ENCODE measurements around the gene TAF1C. TPM values are rescaled to one million over a fixed set of nuclear protein-coding genes. Genes with fewer than 3 reads are reported as not detected.

The TAF1C gene
- total RNA-seq, 4 donors from 2014 or later, result 29.4 to 64.2 (median 56.3) TPM

DNA sequence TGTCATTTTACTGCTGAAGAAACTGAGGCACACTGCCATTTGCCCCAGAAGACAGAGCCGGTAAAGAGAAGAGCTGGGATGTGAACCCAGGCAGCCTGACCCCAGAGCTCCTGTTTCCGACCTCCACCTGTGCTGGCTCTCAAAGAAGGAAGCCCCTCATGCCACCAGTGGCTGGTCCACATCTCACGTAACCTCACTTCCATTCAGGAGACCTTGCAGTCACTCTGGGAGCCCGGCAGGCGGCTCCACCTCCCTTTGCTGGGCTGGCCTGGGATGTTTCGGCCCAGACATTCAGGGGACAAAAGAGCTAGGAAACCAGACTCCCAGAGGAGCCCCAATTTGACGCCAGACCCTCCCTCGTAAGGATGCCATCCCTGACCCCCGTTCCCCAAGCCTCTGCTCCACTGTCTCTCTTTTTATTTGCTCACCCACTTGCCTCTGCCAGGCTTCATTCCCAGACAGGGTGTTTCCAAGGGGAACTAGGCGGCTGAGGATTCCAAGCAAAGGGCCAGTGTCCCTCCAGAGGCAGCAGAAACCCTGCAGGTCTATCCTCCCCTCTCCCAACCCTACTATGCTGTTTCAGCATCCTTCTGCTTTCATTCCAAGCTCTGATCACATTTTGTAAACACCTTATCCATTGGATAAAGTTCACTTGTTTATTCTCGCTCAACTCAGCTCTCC is 2.8 kb downstream of the TAF1C start:
- Histone ChIP-seq H3K36me3 (peaks cover 31 to 37% of the 10 kb centered on the region in 2 donors), H3K4me3 (replicated peaks in 1 of 3) (no peak overlapping the region), H3K27ac (peak overlapping the region in 2 of 3 donors; percentile 5 to 28), H3K4me1 (peaks cover 8 to 9% of the 10 kb centered on the region in 2 donors), H3K27me3 (no peaks in the 10 kb centered on the region), H3K9me3 (no peaks in the 10 kb centered on the region)
- 81 to 84% methylated on average over 10 to 11 of the region's 11 CpGs for WGBS, 2 donors
- intact Hi-C loops (cut with DNase I), result loop anchor here (5.0 to 10.0 kb wide), 2 partner anchors 97 to 219 kb away; partner anchors contain the start of gene NECAB2
- no peak for DNase-seq
- no peak for TF ChIP-seq POLR2A (IDR thresholded peaks at IDR 0.05)
- TF ChIP-seq, protein P1, sequence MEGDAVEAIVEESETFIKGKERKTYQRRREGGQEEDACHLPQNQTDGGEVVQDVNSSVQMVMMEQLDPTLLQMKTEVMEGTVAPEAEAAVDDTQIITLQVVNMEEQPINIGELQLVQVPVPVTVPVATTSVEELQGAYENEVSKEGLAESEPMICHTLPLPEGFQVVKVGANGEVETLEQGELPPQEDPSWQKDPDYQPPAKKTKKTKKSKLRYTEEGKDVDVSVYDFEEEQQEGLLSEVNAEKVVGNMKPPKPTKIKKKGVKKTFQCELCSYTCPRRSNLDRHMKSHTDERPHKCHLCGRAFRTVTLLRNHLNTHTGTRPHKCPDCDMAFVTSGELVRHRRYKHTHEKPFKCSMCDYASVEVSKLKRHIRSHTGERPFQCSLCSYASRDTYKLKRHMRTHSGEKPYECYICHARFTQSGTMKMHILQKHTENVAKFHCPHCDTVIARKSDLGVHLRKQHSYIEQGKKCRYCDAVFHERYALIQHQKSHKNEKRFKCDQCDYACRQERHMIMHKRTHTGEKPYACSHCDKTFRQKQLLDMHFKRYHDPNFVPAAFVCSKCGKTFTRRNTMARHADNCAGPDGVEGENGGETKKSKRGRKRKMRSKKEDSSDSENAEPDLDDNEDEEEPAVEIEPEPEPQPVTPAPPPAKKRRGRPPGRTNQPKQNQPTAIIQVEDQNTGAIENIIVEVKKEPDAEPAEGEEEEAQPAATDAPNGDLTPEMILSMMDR (IDR thresholded peaks at IDR 0.05), result no peak

GRCh38 chr16:84183572-84183875 is 3.3 kb downstream of the TAF1C start:
- H3K27me3 ChIP-seq, result no peaks in the 10 kb centered on the region
- no peaks in the 10 kb centered on the region for H3K9me3 ChIP-seq
- H3K36me3 ChIP-seq, result peaks cover 36 to 42% of the 10 kb centered on the region in 2 donors
- intact Hi-C loops (cut with DNase I), result loop anchor here (5.0 to 10.0 kb wide), 2 partner anchors 96 to 219 kb away; partner anchors contain the start of gene NECAB2
- 88 to 98% methylated on average over 5 of the region's 5 CpGs for WGBS, 2 donors
- H3K4me3 ChIP-seq (replicated peaks in 1 of 3), result no peak overlapping the region
- DNase-seq, result no peak
- peak overlapping the region in 1 of 3 donors; percentile 28 for H3K27ac ChIP-seq
- H3K4me1 ChIP-seq, result peaks cover 8 to 9% of the 10 kb centered on the region in 2 donors
- TF ChIP-seq POLR2A (IDR thresholded peaks at IDR 0.05), result no peak
- TF ChIP-seq, protein P1 (IDR thresholded peaks at IDR 0.05), result no peak

DNA sequence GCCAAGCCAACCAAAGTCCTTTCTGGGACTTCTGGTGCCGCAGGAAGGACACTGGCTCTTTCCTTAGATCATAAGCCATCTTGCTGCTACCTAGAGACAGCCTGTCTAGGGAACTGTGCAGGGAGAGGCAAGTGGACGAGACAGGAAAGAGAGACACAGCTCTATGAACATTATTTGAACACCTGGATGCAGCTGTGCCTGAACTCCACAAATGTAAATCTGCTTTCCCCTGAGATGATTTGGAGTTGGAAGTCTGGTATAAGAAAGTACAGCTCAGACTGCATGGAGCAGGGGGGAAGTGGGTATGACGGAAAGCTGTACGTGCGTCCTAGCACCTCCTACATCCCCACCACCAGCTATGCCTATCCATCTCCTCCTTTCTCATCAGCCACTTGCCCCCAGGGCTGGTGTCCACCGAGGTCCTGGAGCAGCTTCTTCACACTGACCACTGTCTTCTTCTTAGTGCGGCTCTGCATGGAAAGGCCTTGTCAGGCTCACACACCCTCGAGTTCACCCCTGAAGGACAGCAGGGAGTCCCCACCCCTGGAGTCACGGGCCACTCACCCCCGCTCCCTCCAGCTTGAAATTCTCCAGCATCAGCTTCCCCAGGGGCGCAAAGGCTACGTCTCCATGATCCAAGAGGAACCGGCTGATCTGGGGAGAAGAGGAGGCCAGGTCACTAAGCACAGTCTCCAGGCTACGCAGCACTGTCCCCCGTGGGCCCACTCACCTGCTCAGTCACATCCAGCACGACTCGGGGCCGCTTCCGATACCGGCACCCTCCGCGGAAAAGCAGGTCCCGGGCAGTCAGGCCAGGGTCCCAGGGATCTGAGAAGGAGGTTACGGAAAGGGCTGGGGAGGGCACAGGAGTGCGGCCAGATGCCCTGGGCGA is 3.9 kb downstream of the TAF1C start:
- TF ChIP-seq, protein P1 (IDR thresholded peaks at IDR 0.05), result no peak
- TF ChIP-seq POLR2A (IDR thresholded peaks at IDR 0.05), result no peak
- Histone ChIP-seq H3K4me1 (peaks cover 8 to 15% of the 10 kb centered on the region in 2 donors), H3K9me3 (no peaks in the 10 kb centered on the region), H3K27me3 (no peaks in the 10 kb centered on the region), H3K36me3 (peaks cover 36 to 44% of the 10 kb centered on the region in 2 donors), H3K4me3 (replicated peaks in 1 of 3) (no peak overlapping the region), H3K27ac (peak overlapping the region in 1 of 3 donors; percentile 28)
- WGBS, 2 donors, result 96 to 98% methylated on average over 26 of the region's 26 CpGs
- DNase-seq, result no peak
- intact Hi-C loops (cut with DNase I), result loop anchor here (5.0 to 10.0 kb wide), 2 partner anchors 96 to 218 kb away; partner anchors contain the start of gene NECAB2

GRCh38 chr16:84182104-84182503 is 4.8 kb downstream of the TAF1C start:
- DNase-seq, result no peak
- intact Hi-C loops (cut with DNase I), result loop anchor here (5.0 to 10.0 kb wide), 2 partner anchors 95 to 217 kb away; partner anchors contain the start of gene NECAB2
- Histone ChIP-seq H3K36me3 (peaks cover 36 to 44% of the 10 kb centered on the region in 2 donors), H3K27ac (no peak overlapping the region), H3K4me1 (peaks cover 12 to 23% of the 10 kb centered on the region in 2 donors), H3K9me3 (no peaks in the 10 kb centered on the region), H3K4me3 (replicated peaks in 1 of 3) (no peak overlapping the region), H3K27me3 (no peaks in the 10 kb centered on the region)
- WGBS, 2 donors, result 91 to 96% methylated on average over 13 to 17 of the region's 18 CpGs
- no peak for TF ChIP-seq POLR2A (IDR thresholded peaks at IDR 0.05)
- TF ChIP-seq, protein P1 (IDR thresholded peaks at IDR 0.05), result no peak

Measured in thyroid gland (tissue), 4 donors.